ENCODE measurements around the gene STX19. TPM values are rescaled to one million over a fixed set of nuclear protein-coding genes. Genes with fewer than 3 reads are reported as not detected.
"Not testable (repeated sequence)": the region's sequence is repeated elsewhere in the genome, so short reads cannot be mapped to it uniquely, and the experiment has no call there.

The STX19 gene
- total and polyA plus RNA-seq, 4 donors, result 0.54 to 7.1 TPM; not detected in 2

DNA sequence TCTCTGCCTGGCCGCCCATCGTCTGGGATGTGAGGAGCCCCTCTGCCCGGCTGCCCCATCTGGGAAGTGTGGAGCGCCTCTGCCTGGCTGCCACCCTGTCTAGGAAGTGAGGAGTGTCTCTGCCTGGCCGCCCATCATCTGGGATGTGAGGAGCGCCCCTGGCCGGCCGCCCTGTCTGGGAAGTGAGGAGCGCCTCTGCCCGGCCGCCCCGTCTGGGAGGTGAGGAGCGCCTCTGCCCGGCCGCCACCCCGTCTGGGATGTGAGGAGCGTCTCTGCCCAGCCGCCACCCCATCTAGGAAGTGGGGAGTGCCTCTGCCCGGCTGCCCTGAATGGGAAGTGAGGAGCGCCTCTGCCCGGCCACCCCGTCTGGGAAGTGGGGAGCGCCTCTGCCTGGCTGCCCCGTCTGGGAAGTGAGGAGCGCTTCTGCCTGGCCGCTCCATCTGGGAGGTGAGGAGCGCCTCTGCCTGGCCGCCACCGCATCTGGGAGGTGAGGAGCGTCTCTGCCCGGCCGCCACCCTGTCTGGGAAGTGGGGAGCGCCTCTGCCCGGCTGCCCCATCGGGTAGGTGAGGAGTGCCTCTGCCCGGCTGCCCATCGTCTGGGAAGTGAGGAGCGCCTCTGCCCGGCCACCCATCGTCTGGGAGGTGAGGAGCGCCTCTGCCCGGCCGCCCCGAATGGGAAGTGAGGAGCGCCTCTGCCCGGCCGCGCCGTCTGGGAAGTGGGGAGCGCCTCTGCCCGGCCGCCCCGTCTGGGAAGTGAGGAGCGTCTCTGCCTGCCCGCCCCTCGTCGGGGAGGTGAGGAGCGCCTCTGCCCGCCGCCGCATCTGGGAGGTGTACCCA lies 15.9 kb upstream of the STX19 start:
- H3K27me3 ChIP-seq (ENCODE audit: control insufficient read depth in 1 of 2, insufficient read depth in 2 of 2, low read length in 1 of 2); ATAC-seq (ENCODE audit: low FRiP score); H3K4me3 ChIP-seq (ENCODE audit: low read length in 2 of 2); H3K27ac ChIP-seq (ENCODE audit: low read depth in 1 of 2, low read length in 2 of 2); H3K36me3 ChIP-seq (ENCODE audit: control insufficient read depth in 1 of 2, insufficient read depth in 2 of 2, low read length in 1 of 2); H3K9me3 ChIP-seq (ENCODE audit: control insufficient read depth, low read length); intact Hi-C loops (cut with DNase I); H3K4me1 ChIP-seq (ENCODE audit: control insufficient read depth in 1 of 2, insufficient read depth in 2 of 2, low read length in 2 of 2): not testable (repeated sequence)
- 98% methylated on average over 59 to 61 of the region's 61 CpGs for WGBS, 2 donors
- peak in 1 of 2 donors; percentile 39 for DNase-seq

DNA sequence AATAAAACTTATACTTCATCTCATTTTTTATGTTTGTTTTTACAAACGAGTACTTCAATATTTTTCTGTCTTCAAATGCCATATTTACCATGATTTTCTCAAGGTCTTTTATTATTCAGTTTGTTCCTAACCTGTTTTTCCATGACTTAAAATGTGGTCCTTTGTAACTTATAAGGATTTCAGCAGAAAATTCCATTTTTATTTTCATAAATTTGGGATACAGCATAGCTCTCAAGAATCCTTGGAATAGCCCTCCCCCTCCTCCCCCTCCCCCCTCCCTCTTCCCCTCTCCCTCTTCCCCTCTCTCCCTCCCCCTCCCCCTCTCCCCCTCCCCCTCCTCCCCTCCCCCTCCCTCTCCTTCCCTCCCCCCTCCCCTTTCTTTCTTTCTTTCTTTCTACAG lies 14.9 kb upstream of the STX19 start:
- H3K4me3 ChIP-seq (ENCODE audit: low read length in 2 of 2), result no peak overlapping the region
- no peaks in the 10 kb centered on the region for H3K4me1 ChIP-seq (ENCODE audit: control insufficient read depth in 1 of 2, insufficient read depth in 2 of 2, low read length in 2 of 2)
- WGBS, 2 donors, result 86% methylated on average over 1 of the region's 1 CpG
- H3K9me3 ChIP-seq (ENCODE audit: control insufficient read depth, low read length), result no peaks in the 10 kb centered on the region
- intact Hi-C loops (cut with DNase I), result no loop called here
- no peaks in the 10 kb centered on the region for H3K27me3 ChIP-seq (ENCODE audit: control insufficient read depth in 1 of 2, insufficient read depth in 2 of 2, low read length in 1 of 2)
- no peak for DNase-seq
- ATAC-seq (ENCODE audit: low FRiP score), result no peak
- H3K27ac ChIP-seq (ENCODE audit: low read depth in 1 of 2, low read length in 2 of 2), result no peak overlapping the region
- no peaks in the 10 kb centered on the region for H3K36me3 ChIP-seq (ENCODE audit: control insufficient read depth in 1 of 2, insufficient read depth in 2 of 2, low read length in 1 of 2)

DNA sequence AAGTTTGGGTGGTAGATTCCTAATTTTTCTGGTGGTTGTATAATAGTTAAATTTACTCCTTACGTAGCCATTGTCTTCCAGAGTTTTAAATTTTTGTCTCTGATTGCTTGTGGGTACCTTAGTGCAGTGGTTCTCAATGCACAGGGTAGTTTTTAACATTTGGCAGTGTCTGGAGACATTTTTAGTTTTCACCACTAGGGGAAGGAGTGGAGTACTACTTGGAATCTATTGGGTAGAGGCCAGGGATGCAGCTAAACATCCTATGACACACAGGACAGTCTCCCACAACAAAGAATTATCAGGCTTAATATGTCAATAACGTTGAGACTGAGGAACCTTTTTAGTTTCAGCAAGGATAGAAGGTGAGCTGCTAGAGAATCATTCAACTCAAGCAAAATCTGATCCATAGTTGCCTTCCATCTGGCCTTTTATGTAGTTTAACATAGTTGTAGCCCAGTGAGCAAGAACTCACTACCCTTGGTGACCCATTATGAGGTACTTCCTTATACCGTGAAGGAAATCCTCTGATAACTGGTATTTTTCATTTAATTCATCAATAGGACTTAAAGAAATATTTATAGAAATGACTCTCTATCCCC lies 8.6 kb upstream of the STX19 start:
- intact Hi-C loops (cut with DNase I), result no loop called here
- WGBS, 2 donors, result 77 to 80% methylated on average over 3 of the region's 3 CpGs
- ATAC-seq (ENCODE audit: low FRiP score), result no peak
- Histone ChIP-seq H3K27ac (ENCODE audit: low read depth in 1 of 2, low read length in 2 of 2) (no peak overlapping the region), H3K4me1 (ENCODE audit: control insufficient read depth in 1 of 2, insufficient read depth in 2 of 2, low read length in 2 of 2) (no peaks in the 10 kb centered on the region), H3K36me3 (ENCODE audit: control insufficient read depth in 1 of 2, insufficient read depth in 2 of 2, low read length in 1 of 2) (no peaks in the 10 kb centered on the region), H3K4me3 (ENCODE audit: low read length in 2 of 2) (no peak overlapping the region), H3K27me3 (ENCODE audit: control insufficient read depth in 1 of 2, insufficient read depth in 2 of 2, low read length in 1 of 2) (no peaks in the 10 kb centered on the region), H3K9me3 (ENCODE audit: control insufficient read depth, low read length) (no peaks in the 10 kb centered on the region)
- DNase-seq, result no peak

DNA sequence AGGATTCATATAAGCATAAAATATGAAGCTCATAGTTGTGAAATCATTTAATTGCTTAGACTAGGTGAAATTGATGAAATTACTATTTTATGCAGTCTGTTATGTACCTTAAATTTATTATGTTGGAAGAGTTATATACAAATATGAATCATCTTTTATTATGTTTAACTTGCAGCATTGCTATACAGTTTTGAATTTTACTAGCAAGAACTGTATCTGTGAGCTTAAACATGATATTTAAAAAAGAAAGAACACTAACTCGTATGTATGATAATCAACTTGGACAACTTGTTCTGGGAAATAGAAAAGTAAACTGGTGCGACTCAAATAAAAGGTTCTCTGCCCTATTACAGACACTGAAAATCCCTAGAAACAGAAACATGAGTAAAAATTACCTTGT lies 1.8 kb downstream of the STX19 start:
- H3K36me3 ChIP-seq (ENCODE audit: control insufficient read depth in 1 of 2, insufficient read depth in 2 of 2, low read length in 1 of 2), result no peaks in the 10 kb centered on the region
- H3K4me1 ChIP-seq (ENCODE audit: control insufficient read depth in 1 of 2, insufficient read depth in 2 of 2, low read length in 2 of 2), result no peaks in the 10 kb centered on the region
- WGBS, 2 donors, result 65 to 68% methylated on average over 2 of the region's 2 CpGs
- H3K9me3 ChIP-seq (ENCODE audit: control insufficient read depth, low read length), result no peaks in the 10 kb centered on the region
- H3K27ac ChIP-seq (ENCODE audit: low read depth in 1 of 2, low read length in 2 of 2), result no peak overlapping the region
- no peaks in the 10 kb centered on the region for H3K27me3 ChIP-seq (ENCODE audit: control insufficient read depth in 1 of 2, insufficient read depth in 2 of 2, low read length in 1 of 2)
- no peak overlapping the region for H3K4me3 ChIP-seq (ENCODE audit: low read length in 2 of 2)
- ATAC-seq (ENCODE audit: low FRiP score) (no peak), DNase-seq (no peak)
- intact Hi-C loops (cut with DNase I), result no loop called here

DNA sequence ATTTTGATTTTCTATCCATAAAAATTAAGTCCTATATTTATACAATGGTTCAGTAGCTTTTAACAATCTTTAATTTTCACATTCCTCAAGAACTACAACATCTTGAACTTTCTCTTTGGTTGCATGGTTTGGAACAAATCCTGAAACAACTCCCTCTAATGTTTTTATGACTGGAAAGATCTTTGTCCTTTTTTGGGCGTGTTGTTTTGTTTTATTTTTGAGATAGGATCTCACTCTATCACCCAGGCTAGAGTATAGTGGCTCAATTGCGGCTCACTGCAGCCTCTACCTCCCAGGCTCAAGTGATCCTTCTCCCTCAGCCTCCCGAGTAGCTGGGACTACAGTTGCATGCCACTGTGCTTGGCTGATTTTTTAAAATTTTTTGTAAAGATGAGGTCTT lies 4.0 kb downstream of the STX19 start:
- Histone ChIP-seq H3K9me3 (ENCODE audit: control insufficient read depth, low read length) (no peaks in the 10 kb centered on the region), H3K27me3 (ENCODE audit: control insufficient read depth in 1 of 2, insufficient read depth in 2 of 2, low read length in 1 of 2) (no peaks in the 10 kb centered on the region), H3K4me3 (ENCODE audit: low read length in 2 of 2) (no peak overlapping the region), H3K4me1 (ENCODE audit: control insufficient read depth in 1 of 2, insufficient read depth in 2 of 2, low read length in 2 of 2) (no peaks in the 10 kb centered on the region), H3K36me3 (ENCODE audit: control insufficient read depth in 1 of 2, insufficient read depth in 2 of 2, low read length in 1 of 2) (no peaks in the 10 kb centered on the region), H3K27ac (ENCODE audit: low read depth in 1 of 2, low read length in 2 of 2) (no peak overlapping the region)
- peak; percentile 46 for ATAC-seq (ENCODE audit: low FRiP score)
- intact Hi-C loops (cut with DNase I), result no loop called here
- WGBS, 2 donors, result 7 to 18% methylated on average over 3 of the region's 3 CpGs
- DNase-seq, result no peak

DNA sequence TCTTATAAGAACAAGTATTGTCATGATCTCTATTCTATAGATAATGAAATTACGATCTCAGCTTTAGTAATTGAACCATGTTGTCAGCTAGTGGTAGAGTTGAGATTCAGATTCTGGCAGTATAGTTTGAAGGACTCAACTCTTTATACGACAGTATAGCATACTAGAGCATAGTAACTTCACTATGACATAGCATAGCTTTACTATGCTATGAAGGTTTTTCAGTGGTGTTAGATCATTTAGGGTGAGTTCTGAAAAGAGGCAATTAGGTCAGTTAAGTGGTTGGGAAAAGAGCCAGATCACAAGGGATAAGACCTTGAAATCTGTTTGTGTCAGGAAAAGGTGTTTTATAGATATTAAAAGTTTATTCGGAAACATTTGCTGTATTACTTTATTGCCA lies 8.1 kb downstream of the STX19 start:
- no peak for ATAC-seq (ENCODE audit: low FRiP score)
- no peaks in the 10 kb centered on the region for H3K27me3 ChIP-seq (ENCODE audit: control insufficient read depth in 1 of 2, insufficient read depth in 2 of 2, low read length in 1 of 2)
- no peaks in the 10 kb centered on the region for H3K9me3 ChIP-seq (ENCODE audit: control insufficient read depth, low read length)
- 94 to 97% methylated on average over 3 of the region's 3 CpGs for WGBS, 2 donors
- DNase-seq, result no peak
- no peaks in the 10 kb centered on the region for H3K36me3 ChIP-seq (ENCODE audit: control insufficient read depth in 1 of 2, insufficient read depth in 2 of 2, low read length in 1 of 2)
- H3K4me1 ChIP-seq (ENCODE audit: control insufficient read depth in 1 of 2, insufficient read depth in 2 of 2, low read length in 2 of 2), result no peaks in the 10 kb centered on the region
- H3K4me3 ChIP-seq (ENCODE audit: low read length in 2 of 2), result no peak overlapping the region
- intact Hi-C loops (cut with DNase I), result no loop called here
- no peak overlapping the region for H3K27ac ChIP-seq (ENCODE audit: low read depth in 1 of 2, low read length in 2 of 2)

DNA sequence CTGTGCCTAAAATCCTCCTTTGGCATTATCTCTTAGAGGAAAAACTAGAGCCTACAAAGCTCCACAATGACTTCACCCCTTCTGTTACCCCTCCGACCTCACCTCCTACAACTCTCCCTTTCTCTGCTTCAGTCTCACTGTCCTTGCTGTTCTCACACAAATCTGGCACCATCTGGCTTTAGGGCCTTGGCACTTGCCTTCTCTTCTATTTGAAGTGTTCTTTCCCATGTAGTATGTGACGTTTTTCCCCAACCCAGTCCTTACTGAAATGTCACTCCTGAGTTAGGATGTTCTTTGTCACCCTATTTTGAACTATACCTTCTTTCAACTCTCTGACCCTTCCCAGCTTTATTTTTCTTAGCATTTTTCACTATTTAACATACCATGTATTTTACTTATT lies 8.7 kb downstream of the STX19 start:
- WGBS, 2 donors, result 60 to 66% methylated on average over 2 of the region's 2 CpGs
- Histone ChIP-seq H3K27ac (ENCODE audit: low read depth in 1 of 2, low read length in 2 of 2) (no peak overlapping the region), H3K9me3 (ENCODE audit: control insufficient read depth, low read length) (no peaks in the 10 kb centered on the region), H3K4me3 (ENCODE audit: low read length in 2 of 2) (no peak overlapping the region), H3K4me1 (ENCODE audit: control insufficient read depth in 1 of 2, insufficient read depth in 2 of 2, low read length in 2 of 2) (no peaks in the 10 kb centered on the region), H3K36me3 (ENCODE audit: control insufficient read depth in 1 of 2, insufficient read depth in 2 of 2, low read length in 1 of 2) (no peaks in the 10 kb centered on the region), H3K27me3 (ENCODE audit: control insufficient read depth in 1 of 2, insufficient read depth in 2 of 2, low read length in 1 of 2) (no peaks in the 10 kb centered on the region)
- intact Hi-C loops (cut with DNase I), result no loop called here
- ATAC-seq (ENCODE audit: low FRiP score) (no peak), DNase-seq (no peak)

DNA sequence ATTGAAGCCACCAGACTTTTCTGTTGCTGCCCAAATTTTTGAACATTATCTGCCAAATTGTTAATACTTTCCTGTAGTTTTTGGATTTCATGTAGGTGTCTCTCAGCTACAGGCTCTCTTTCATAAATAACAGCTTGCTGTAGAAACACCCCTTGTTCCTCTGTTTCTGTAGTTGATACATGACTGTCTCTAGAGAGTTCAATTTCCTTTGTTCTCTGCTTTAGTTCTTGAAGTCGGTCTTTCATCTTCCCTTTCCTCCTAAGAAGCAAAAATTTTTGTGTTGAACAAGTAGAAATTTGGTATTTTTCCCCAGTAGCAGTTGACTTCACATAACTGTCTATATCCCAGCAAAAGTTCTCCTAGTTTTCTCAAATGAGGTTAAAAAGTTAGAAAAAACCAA lies 13.4 kb downstream of the STX19 start:
- 76 to 87% methylated on average over 1 of the region's 1 CpG for WGBS, 2 donors
- no peaks in the 10 kb centered on the region for H3K4me1 ChIP-seq (ENCODE audit: control insufficient read depth in 1 of 2, insufficient read depth in 2 of 2, low read length in 2 of 2)
- ATAC-seq (ENCODE audit: low FRiP score) (no peak), DNase-seq (no peak)
- H3K36me3 ChIP-seq (ENCODE audit: control insufficient read depth in 1 of 2, insufficient read depth in 2 of 2, low read length in 1 of 2), result no peaks in the 10 kb centered on the region
- H3K4me3 ChIP-seq (ENCODE audit: low read length in 2 of 2), result no peak overlapping the region
- no peaks in the 10 kb centered on the region for H3K27me3 ChIP-seq (ENCODE audit: control insufficient read depth in 1 of 2, insufficient read depth in 2 of 2, low read length in 1 of 2)
- intact Hi-C loops (cut with DNase I), result no loop called here
- H3K9me3 ChIP-seq (ENCODE audit: control insufficient read depth, low read length), result no peaks in the 10 kb centered on the region
- no peak overlapping the region for H3K27ac ChIP-seq (ENCODE audit: low read depth in 1 of 2, low read length in 2 of 2)

DNA sequence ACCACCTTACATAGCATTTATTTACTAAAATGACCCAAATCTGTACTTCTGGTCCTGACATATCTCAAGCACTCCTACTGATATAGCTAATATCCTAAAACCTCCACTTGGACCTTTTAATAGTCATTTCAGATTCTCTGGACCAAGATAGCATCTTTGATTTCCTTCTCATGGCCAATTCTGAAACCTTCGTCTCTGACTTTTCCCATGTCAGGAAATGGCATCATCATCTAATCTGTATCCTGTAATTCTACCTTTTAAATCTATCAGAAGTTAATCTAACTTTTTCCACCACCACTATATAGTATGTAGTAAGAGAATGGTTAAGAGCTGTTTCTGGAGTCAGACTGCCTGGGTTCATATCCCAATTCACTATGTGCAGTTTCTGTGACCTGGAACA lies 16.2 kb downstream of the STX19 start:
- Histone ChIP-seq H3K36me3 (ENCODE audit: control insufficient read depth in 1 of 2, insufficient read depth in 2 of 2, low read length in 1 of 2) (no peaks in the 10 kb centered on the region), H3K4me1 (ENCODE audit: control insufficient read depth in 1 of 2, insufficient read depth in 2 of 2, low read length in 2 of 2) (no peaks in the 10 kb centered on the region), H3K27ac (ENCODE audit: low read depth in 1 of 2, low read length in 2 of 2) (no peak overlapping the region), H3K9me3 (ENCODE audit: control insufficient read depth, low read length) (no peaks in the 10 kb centered on the region), H3K27me3 (ENCODE audit: control insufficient read depth in 1 of 2, insufficient read depth in 2 of 2, low read length in 1 of 2) (no peaks in the 10 kb centered on the region), H3K4me3 (ENCODE audit: low read length in 2 of 2) (no peak overlapping the region)
- no peak for ATAC-seq (ENCODE audit: low FRiP score)
- intact Hi-C loops (cut with DNase I), result no loop called here
- no peak for DNase-seq
- WGBS, 2 donors, result 80 to 85% methylated on average over 1 of the region's 1 CpG
